Suppressor macrophage treated with lipopolysaccharide for 4 hours (primary cell): ENCODE measurements around the gene SPATS2.
"Not testable (repeated sequence)": the region's sequence is repeated elsewhere in the genome, so short reads cannot be mapped to it uniquely, and the experiment has no call there.

Experiments
- DNase-seq: peaks from one replicate; pipeline ENCODE4 v3.0.0-alpha.2; 2020

Gene SPATS2

GRCh38 chr12:49414364-49414763, 47.1 kb downstream of the SPATS2 start:
- no peak for DNase-seq

- no peak for DNase-seq
Measured at GRCh38 chr12:49415521-49415970, 48.3 kb downstream of the SPATS2 start.

GRCh38 chr12:49416892-49417291, 49.6 kb downstream of the SPATS2 start:
- DNase-seq: no peak

- DNase-seq: no peak
Measured at GRCh38 chr12:49417558-49417957, 50.3 kb downstream of the SPATS2 start.

GRCh38 chr12:49420556-49420955, 53.3 kb downstream of the SPATS2 start:
- no peak for DNase-seq

- no peak for DNase-seq
Measured at GRCh38 chr12:49422114-49422513, 54.9 kb downstream of the SPATS2 start.

- DNase-seq: peak; percentile 76
Measured at GRCh38 chr12:49428793-49429192, 61.5 kb downstream of the SPATS2 start.

- DNase-seq: no peak
Measured at GRCh38 chr12:49432616-49433015, 65.4 kb downstream of the SPATS2 start.

- not testable (repeated sequence) for DNase-seq
Measured at GRCh38 chr12:49436799-49437198, 69.5 kb downstream of the SPATS2 start.

GRCh38 chr12:49439042-49439441, 71.8 kb downstream of the SPATS2 start:
- no peak for DNase-seq

- DNase-seq: peak; percentile 41
Measured at GRCh38 chr12:49440035-49440434, 72.8 kb downstream of the SPATS2 start.

- no peak for DNase-seq
Measured at GRCh38 chr12:49442915-49443314, 75.7 kb downstream of the SPATS2 start.

GRCh38 chr12:49446571-49446970, 79.3 kb downstream of the SPATS2 start:
- no peak for DNase-seq

- no peak for DNase-seq
Measured at GRCh38 chr12:49448858-49449257, 81.6 kb downstream of the SPATS2 start.

- peak; percentile 61 for DNase-seq
Measured at GRCh38 chr12:49451468-49452259, 84.4 kb downstream of the SPATS2 start.

- no peak for DNase-seq
Measured at GRCh38 chr12:49455501-49455900, 88.2 kb downstream of the SPATS2 start.

GRCh38 chr12:49456131-49456679, 88.9 kb downstream of the SPATS2 start:
- DNase-seq: no peak

GRCh38 chr12:49458816-49459215, 91.6 kb downstream of the SPATS2 start:
- DNase-seq: no peak

GRCh38 chr12:49461221-49461620, 94.0 kb downstream of the SPATS2 start:
- DNase-seq: no peak

GRCh38 chr12:49462083-49462744, 95.0 kb downstream of the SPATS2 start:
- DNase-seq: no peak

GRCh38 chr12:49465132-49465531, 97.9 kb downstream of the SPATS2 start:
- DNase-seq: no peak

GRCh38 chr12:49470986-49471385, 103.7 kb downstream of the SPATS2 start:
- no peak for DNase-seq

- DNase-seq: no peak
Measured at GRCh38 chr12:49471557-49471956, 104.3 kb downstream of the SPATS2 start.

GRCh38 chr12:49476091-49476490, 108.8 kb downstream of the SPATS2 start:
- DNase-seq: no peak
